DOHH2 (cell line): ENCODE data around the gene GPR153.
A peak's percentile ranks its signal among the peaks of the same experiment; 100 is the strongest.

Source experiments
- H3F3A ChIP-seq: fragments of 200-600 bp; sonication (generic), shearing (Covaris generic); 2 replicates; pipeline ENCODE4 v1.6.0; 2016; ENCODE audit warnings: antibody characterized with exemption, mild to moderate bottlenecking; ENCODE audit not compliant: control insufficient read depth, insufficient read depth
- H3K27ac ChIP-seq: fragments of 200-600 bp; sonication (generic); 2 replicates; pipeline ENCODE4 v1.5.1; 2014; ENCODE audit warnings: low read depth, mild to moderate bottlenecking, low read length, moderate library complexity
- H3K27me3 ChIP-seq: fragments of 200-600 bp; sonication (generic); 2 replicates; pipeline ENCODE4 v1.6.1; 2014; ENCODE audit warnings: mild to moderate bottlenecking, low read length, mixed read lengths; ENCODE audit not compliant: control insufficient read depth
- H3K36me3 ChIP-seq: fragments of 200-600 bp; sonication (generic); 2 replicates; pipeline ENCODE4 v1.6.1; 2014; ENCODE audit warnings: mild to moderate bottlenecking, low read length, moderate library complexity, mixed read lengths; ENCODE audit not compliant: control insufficient read depth
- H3K4me1 ChIP-seq: fragments of 200-600 bp; sonication (generic); 2 replicates; pipeline ENCODE4 v1.6.1; 2014; ENCODE audit warnings: mild to moderate bottlenecking, low read length, mixed read lengths; ENCODE audit not compliant: control insufficient read depth
- H3K4me2 ChIP-seq: fragments of 200-600 bp; sonication (generic); 2 replicates; pipeline ENCODE4 v1.6.0; 2014; ENCODE audit warnings: mild to moderate bottlenecking, low read length, moderate library complexity
- H3K4me3 ChIP-seq: fragments of 200-600 bp; sonication (generic); 2 replicates; pipeline ENCODE4 v1.5.1; 2014; ENCODE audit warnings: mild to moderate bottlenecking, low read length, mixed read lengths
- H3K79me2 ChIP-seq: fragments of 200-600 bp; sonication (generic); 2 replicates; pipeline ENCODE4 v1.6.1; 2014; ENCODE audit warnings: mild to moderate bottlenecking, low read length, mixed read lengths; ENCODE audit not compliant: control insufficient read depth
- H3K9me2 ChIP-seq: fragments of 200-600 bp; sonication (generic); replicated peaks from 2 replicates; pipeline ENCODE4 v1.6.1; 2014; ENCODE audit warnings: mild to moderate bottlenecking, low read length, mixed read lengths; ENCODE audit not compliant: control insufficient read depth
- H3K9me3 ChIP-seq: fragments of 200-600 bp; sonication (generic); 2 replicates; pipeline ENCODE4 v1.6.1; 2014; ENCODE audit warnings: antibody characterized with exemption, low read length, mixed read lengths; ENCODE audit not compliant: control insufficient read depth, insufficient read depth
- H4K20me1 ChIP-seq: fragments of 200-600 bp; sonication (generic); 2 replicates; pipeline ENCODE4 v1.6.0; 2014; ENCODE audit warnings: low read depth, mild to moderate bottlenecking, antibody characterized with exemption, low read length, moderate library complexity; ENCODE audit not compliant: control insufficient read depth, insufficient read depth
- CTCF ChIP-seq: fragments of 200-600 bp; sonication (generic); IDR thresholded peaks from one replicate; pipeline ENCODE4 v1.5.1; 2014; ENCODE audit warnings: antibody characterized with exemption, mild to moderate bottlenecking, low read depth, low read length; ENCODE audit not compliant: poor library complexity, severe bottlenecking
- EZH2phosphoT487 ChIP-seq: fragments of 200-600 bp; sonication (generic); IDR thresholded peaks from 2 replicates; pipeline ENCODE4 v1.6.1; 2017; ENCODE audit warnings: borderline replicate concordance, mild to moderate bottlenecking, antibody characterized with exemption, low read length, moderate library complexity, mixed read lengths

GPR153 gene

GRCh38 chr1:6210591-6211355 is 50.1 kb downstream of the GPR153 start:
- Histone ChIP-seq H3K36me3 (no peaks in the 10 kb centered on the region), H3K4me1 (peaks cover 15% of the 10 kb centered on the region), H3K4me2 (no peak overlapping the region)

GRCh38 chr1:6209661-6210580 is 51.0 kb downstream of the GPR153 start:
- Histone ChIP-seq H3K79me2 (no peaks in the 10 kb centered on the region), H3K9me2 (no peaks in the 10 kb centered on the region), H4K20me1 (no peaks in the 10 kb centered on the region), H3K27me3 (peaks cover 38% of the 10 kb centered on the region), H3K4me2 (peak overlapping the region; percentile 44), H3K4me3 (peak overlapping the region; percentile 36), H3K36me3 (no peaks in the 10 kb centered on the region), H3K4me1 (peaks cover 20% of the 10 kb centered on the region), H3F3A (no peaks in the 10 kb centered on the region), H3K9me3 (no peaks in the 10 kb centered on the region), H3K27ac (no peak overlapping the region)
- TF ChIP-seq EZH2phosphoT487 (no peak), CTCF (peak; percentile 27)

More at GRCh38 chr1:6210591-6211355, 50.1 kb downstream of the GPR153 start:
- no peaks in the 10 kb centered on the region for H3K79me2 ChIP-seq
- H3K27ac ChIP-seq: no peak overlapping the region
- H3K9me2 ChIP-seq: no peaks in the 10 kb centered on the region
- no peaks in the 10 kb centered on the region for H3K9me3 ChIP-seq
- H3K27me3 ChIP-seq: peaks cover 34% of the 10 kb centered on the region
- TF ChIP-seq CTCF: no peak
- TF ChIP-seq EZH2phosphoT487: no peak
- H3F3A ChIP-seq: no peaks in the 10 kb centered on the region
- H3K4me3 ChIP-seq: no peak overlapping the region
- no peaks in the 10 kb centered on the region for H4K20me1 ChIP-seq

- H3K4me3 ChIP-seq: peak overlapping the region; percentile 36
- H3K79me2 ChIP-seq: no peaks in the 10 kb centered on the region
- H4K20me1 ChIP-seq: no peaks in the 10 kb centered on the region
- no peak overlapping the region for H3K27ac ChIP-seq
- H3K27me3 ChIP-seq: peaks cover 38% of the 10 kb centered on the region
- peak; percentile 41 for TF ChIP-seq CTCF
- no peak for TF ChIP-seq EZH2phosphoT487
- H3K9me2 ChIP-seq: no peaks in the 10 kb centered on the region
- H3K9me3 ChIP-seq: no peaks in the 10 kb centered on the region
- H3K4me1 ChIP-seq: peaks cover 21% of the 10 kb centered on the region
- H3K4me2 ChIP-seq: peak overlapping the region; percentile 44
- no peaks in the 10 kb centered on the region for H3F3A ChIP-seq
- no peaks in the 10 kb centered on the region for H3K36me3 ChIP-seq
Measured at GRCh38 chr1:6208723-6209660, 51.9 kb downstream of the GPR153 start.
